ENCODE results near the gene ERC2. TPM values are rescaled to one million over a fixed set of nuclear protein-coding genes. Genes with fewer than 3 reads are reported as not detected.

The ERC2 gene
- total RNA-seq, 1 donor from 2014 or later = 7.4 TPM

DNA sequence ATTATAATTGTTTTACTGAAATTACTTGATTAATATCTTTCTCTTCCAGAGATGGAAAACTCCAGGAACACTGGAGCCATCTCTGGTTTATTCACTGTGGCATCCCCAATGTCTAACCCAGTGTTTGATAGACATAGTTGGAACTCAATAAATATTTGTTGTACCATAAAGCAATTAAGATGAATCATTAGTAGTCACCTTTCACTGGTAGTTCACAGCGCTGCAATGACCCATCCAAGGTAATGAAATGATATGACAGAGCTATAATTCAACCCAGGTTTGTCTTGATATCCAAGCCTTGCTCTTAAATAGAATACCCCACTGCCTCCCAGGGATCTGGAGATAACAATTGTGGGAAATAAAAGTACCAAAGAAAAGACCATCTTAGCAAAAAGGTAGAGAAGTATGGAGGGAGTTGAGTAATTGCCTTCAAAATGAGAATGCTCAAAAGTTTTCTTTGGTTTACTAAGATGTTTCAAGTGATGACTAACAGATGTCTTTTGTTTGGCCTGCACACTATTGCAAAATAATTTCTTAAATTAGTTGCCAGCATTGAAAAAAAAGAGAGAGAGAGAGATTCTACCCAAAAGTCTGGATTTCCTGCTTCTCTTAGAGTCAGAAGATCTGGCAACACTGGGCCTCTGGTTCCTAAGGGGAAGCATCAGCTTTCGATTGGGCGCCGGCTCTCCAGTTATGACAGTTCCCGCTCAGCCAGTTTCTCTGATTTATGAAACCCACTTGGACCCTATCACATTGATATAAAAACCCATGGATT is 348.5 kb downstream of the ERC2 start:
- peaks cover 7% of the 10 kb centered on the region for H3K9me3 Mint-ChIP-seq (ENCODE audit: unreplicated experiment)
- no peaks in the 10 kb centered on the region for H3K79me2 ChIP-seq (ENCODE audit: insufficient read depth, low read length)
- H3K4me2 ChIP-seq (ENCODE audit: low read length) = no peak overlapping the region
- no peaks in the 10 kb centered on the region for H3K27me3 Mint-ChIP-seq (ENCODE audit: low read depth, unreplicated experiment)
- no peak for FAIRE-seq
- no peaks in the 10 kb centered on the region for H3K36me3 Mint-ChIP-seq (ENCODE audit: low read depth, unreplicated experiment)
- TF ChIP-seq, protein P1, sequence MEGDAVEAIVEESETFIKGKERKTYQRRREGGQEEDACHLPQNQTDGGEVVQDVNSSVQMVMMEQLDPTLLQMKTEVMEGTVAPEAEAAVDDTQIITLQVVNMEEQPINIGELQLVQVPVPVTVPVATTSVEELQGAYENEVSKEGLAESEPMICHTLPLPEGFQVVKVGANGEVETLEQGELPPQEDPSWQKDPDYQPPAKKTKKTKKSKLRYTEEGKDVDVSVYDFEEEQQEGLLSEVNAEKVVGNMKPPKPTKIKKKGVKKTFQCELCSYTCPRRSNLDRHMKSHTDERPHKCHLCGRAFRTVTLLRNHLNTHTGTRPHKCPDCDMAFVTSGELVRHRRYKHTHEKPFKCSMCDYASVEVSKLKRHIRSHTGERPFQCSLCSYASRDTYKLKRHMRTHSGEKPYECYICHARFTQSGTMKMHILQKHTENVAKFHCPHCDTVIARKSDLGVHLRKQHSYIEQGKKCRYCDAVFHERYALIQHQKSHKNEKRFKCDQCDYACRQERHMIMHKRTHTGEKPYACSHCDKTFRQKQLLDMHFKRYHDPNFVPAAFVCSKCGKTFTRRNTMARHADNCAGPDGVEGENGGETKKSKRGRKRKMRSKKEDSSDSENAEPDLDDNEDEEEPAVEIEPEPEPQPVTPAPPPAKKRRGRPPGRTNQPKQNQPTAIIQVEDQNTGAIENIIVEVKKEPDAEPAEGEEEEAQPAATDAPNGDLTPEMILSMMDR (IDR thresholded peaks at IDR 0.05; ENCODE audit: insufficient read depth, low read depth, low read length) = no peak
- TF ChIP-seq EZH2 (IDR thresholded peaks at IDR 0.05; ENCODE audit: insufficient read depth, low read length) = no peak
- peaks cover 5% of the 10 kb centered on the region for H3K27me3 ChIP-seq (ENCODE audit: insufficient read depth, low read length)
- no peak overlapping the region for H3K27ac ChIP-seq (ENCODE audit: low read depth, low read length)
- H3K4me3 ChIP-seq (ENCODE audit: insufficient read depth, low read depth, low read length) = no peak overlapping the region
- H3K4me1 ChIP-seq (ENCODE audit: insufficient read depth, low read length) = no peaks in the 10 kb centered on the region
- H3K4me1 Mint-ChIP-seq (ENCODE audit: low read depth, unreplicated experiment) = peaks cover 7% of the 10 kb centered on the region
- peak; percentile 46 for DNase-seq (ENCODE audit: low read depth)
- H3K9me3 ChIP-seq (ENCODE audit: insufficient read depth, low read depth, low read length) = peaks cover 4% of the 10 kb centered on the region
- H3K4me3 Mint-ChIP-seq (ENCODE audit: unreplicated experiment) = no peak overlapping the region
- H4K20me1 ChIP-seq (ENCODE audit: insufficient read depth, low read length) = no peaks in the 10 kb centered on the region
- no peaks in the 10 kb centered on the region for H3K36me3 ChIP-seq (ENCODE audit: insufficient read depth, low read length)
- no peak overlapping the region for H2AFZ ChIP-seq (ENCODE audit: low read depth, low read length)
- H3K9ac ChIP-seq (ENCODE audit: low read length) = no peak overlapping the region
- H3K27ac Mint-ChIP-seq (ENCODE audit: unreplicated experiment) = no peak overlapping the region

DNA sequence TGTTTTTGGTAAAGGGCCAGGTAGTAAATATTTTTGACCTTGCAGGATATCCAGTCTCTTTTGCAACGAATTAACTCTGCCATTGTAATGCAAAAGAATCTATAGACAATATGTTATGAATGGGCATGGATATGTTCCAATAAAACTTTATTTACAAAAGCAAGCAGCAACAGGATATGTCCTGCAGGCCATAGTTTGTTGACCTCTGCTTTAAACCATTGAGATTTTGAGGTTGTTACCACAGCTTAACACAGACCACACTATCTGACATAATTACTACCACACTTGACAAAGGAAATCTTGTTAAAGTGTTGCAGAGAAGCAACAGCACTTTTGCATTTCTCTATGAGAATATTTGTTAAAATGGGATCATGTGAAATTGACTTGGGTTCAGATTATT is 349.3 kb downstream of the ERC2 start:
- Histone ChIP-seq H3K27me3 (ENCODE audit: insufficient read depth, low read length) (peaks cover 5% of the 10 kb centered on the region), H3K27ac (ENCODE audit: low read depth, low read length) (no peak overlapping the region)

More for the DNA sequence above, 349.3 kb downstream of the ERC2 start:
- no peaks in the 10 kb centered on the region for H3K36me3 ChIP-seq (ENCODE audit: insufficient read depth, low read length)
- no peaks in the 10 kb centered on the region for H3K79me2 ChIP-seq (ENCODE audit: insufficient read depth, low read length)
- H3K9ac ChIP-seq (ENCODE audit: low read length) = no peak overlapping the region
- H3K4me1 Mint-ChIP-seq (ENCODE audit: low read depth, unreplicated experiment) = peaks cover 4% of the 10 kb centered on the region
- H3K27ac Mint-ChIP-seq (ENCODE audit: unreplicated experiment) = no peak overlapping the region
- H3K4me3 Mint-ChIP-seq (ENCODE audit: unreplicated experiment) = no peak overlapping the region
- FAIRE-seq (no peak), DNase-seq (ENCODE audit: low read depth) (no peak)
- H3K36me3 Mint-ChIP-seq (ENCODE audit: low read depth, unreplicated experiment) = no peaks in the 10 kb centered on the region
- H3K27me3 Mint-ChIP-seq (ENCODE audit: low read depth, unreplicated experiment) = no peaks in the 10 kb centered on the region
- no peak for TF ChIP-seq EZH2 (IDR thresholded peaks at IDR 0.05; ENCODE audit: insufficient read depth, low read length)
- TF ChIP-seq, protein P1 (IDR thresholded peaks at IDR 0.05; ENCODE audit: insufficient read depth, low read depth, low read length) = no peak
- H3K4me1 ChIP-seq (ENCODE audit: insufficient read depth, low read length) = no peaks in the 10 kb centered on the region
- no peaks in the 10 kb centered on the region for H4K20me1 ChIP-seq (ENCODE audit: insufficient read depth, low read length)
- H2AFZ ChIP-seq (ENCODE audit: low read depth, low read length) = no peak overlapping the region
- H3K4me3 ChIP-seq (ENCODE audit: insufficient read depth, low read depth, low read length) = no peak overlapping the region
- no peak overlapping the region for H3K4me2 ChIP-seq (ENCODE audit: low read length)
- peaks cover 7% of the 10 kb centered on the region for H3K9me3 Mint-ChIP-seq (ENCODE audit: unreplicated experiment)
- H3K9me3 ChIP-seq (ENCODE audit: insufficient read depth, low read depth, low read length) = peaks cover 5% of the 10 kb centered on the region

All from astrocyte (in vitro differentiated cells and primary cell).